GM18868 (cell line): ENCODE data around the gene RHBDD3.

Experiments
- ATAC-seq: cut with Tn5 transposase; IDR thresholded peaks from one replicate; pipeline ENCODE4 v1.9.1; 2021; ENCODE audit warnings: mild to moderate bottlenecking, moderate library complexity; ENCODE audit not compliant: unreplicated experiment

Gene RHBDD3

DNA sequence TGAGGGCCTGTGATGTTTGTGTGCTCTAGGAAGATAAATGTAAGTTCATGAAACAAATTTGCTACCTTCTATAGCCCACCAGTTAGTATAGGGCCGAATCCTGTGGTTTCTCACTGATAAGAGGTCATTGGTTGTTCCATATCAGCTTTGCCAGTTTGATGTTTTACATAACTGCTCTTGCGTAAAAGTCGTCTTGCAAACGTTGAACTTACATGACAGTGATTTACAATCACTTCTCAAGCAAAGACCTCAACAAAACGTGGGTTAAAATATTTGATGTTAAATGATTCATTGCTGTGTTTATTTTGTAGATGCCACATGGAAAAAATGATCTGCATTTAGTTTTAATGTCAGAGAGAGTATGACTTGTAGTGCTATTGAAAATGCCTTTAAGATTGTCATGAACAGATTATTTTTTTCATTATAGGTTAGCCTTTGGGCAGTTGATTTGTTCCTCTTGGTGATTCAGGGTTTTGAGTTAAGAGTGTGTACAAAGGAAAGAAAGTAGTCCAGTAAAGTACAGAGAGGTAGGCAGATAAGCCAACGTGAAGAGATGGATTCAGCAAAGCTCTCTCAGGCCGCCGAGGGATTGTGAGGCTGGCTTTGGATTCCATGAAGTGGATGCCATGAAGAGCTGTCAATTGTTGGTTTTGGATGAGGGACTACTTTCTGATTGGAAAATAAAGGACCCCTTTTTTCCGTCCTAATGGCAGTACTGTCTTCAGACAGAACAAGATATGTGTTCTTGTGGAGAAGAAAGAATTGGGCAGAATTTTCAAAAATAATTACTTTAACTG, 2.9 kb upstream of the RHBDD3 start:
- no peak for ATAC-seq

DNA sequence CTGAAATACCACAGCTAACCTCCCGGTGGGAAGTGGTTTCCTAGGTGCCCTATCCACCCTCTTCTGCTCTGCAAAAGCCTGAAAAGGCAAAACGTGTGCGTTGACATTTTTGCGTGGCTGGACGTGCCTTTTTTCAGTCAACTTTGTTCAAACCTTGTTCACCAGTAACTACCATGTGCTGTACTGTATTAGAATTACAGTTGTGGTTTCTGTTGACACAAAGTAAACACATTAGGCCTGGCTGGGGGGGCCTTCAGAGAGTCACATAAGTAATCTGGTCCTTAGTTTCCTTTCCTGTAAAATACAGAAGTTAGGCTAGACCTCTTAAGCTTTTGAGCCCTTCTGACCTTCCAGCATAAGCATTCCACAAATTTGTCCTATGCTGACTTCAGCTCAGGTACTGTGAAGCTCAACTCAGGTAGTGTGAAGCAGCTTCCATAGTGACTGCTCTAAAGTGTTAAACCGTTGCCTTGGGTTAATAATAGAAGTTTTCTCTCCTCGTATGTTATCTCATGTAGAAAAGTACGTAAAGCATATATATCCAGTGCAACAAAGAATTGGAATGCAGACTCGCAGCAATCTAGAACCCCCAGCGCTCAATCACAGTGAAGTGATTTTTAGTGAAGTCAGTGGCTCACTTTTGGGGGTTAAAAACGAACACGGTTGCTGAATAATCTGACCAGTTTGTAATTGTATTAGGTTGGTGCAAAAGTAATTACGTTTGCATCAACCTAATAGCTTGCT, 2.1 kb upstream of the RHBDD3 start:
- no peak for ATAC-seq

DNA sequence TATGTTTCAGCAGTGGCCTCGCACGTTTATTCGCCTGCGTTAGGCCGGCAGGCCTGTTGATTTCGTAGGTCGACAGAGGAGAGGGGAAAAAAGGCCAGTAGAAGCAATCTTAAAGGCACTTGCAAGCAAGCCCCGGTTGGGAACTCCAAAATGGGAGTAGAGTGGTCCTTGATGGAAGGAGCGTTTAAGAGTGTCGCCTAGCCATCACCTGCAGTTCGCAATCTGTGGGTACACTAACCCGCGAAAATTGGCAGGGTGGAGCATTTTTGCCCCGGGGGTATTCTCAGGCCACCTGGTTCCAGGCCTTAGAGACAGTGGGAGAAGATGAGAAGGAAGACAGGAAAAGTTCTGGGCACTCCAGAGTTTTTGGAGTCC, 1.4 kb upstream of the RHBDD3 start:
- no peak for ATAC-seq

DNA sequence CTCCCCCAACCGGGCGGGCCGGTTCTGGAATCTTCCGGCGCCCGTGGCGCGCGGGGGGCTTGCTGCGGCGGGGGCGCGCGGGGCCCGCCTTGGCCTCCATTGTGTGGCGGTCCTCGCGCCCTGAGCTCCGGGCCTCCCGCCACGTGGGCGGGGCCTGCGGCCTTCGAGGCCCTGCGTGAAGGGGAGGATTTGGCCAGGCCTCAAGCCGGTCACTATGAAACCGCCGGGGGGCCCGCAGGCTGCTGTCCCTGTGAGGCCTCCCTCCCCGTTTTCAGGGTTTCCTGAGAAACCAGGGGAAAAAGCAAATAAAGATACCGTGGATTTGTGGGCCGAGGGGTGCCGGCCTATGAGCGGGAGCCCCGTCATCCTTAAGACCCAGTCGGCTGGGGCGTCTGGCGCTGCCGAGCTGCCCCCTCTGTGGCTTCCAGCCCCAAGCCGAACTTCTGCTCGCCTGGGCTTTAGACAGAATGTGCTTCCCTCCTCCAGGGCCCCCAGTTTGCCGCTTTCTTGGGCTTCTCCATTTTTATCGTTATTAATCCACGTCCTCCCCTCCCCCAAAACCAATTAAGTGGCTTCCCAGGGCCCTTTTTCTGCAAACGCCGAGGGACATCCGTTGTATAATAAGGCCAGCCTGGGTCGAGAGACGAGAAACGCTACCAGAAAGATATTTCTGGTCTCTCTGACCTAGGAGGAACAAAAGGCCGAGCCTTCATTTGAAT, 889 bp upstream of the RHBDD3 start:
- ATAC-seq, result peak; percentile 16

DNA sequence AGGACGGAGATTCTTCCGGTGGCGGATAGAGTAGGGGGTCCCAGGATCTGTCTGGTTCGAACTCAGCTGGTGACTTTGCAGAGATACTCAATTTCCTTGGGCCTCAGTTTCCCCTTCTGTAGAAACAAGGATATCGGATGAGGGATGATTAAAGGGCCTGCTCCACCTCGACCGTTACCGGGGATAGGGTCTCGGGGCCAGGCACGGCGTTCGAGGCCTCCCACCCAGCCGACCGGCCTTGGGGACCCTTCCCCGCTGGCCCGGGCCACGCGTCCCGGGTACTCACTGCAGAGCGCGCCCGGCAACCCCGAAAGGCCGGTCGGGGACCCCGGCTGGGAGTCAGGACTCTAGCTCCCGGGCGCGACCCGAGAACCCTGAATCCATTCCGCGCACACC, 321 bp downstream of the RHBDD3 start:
- ATAC-seq, result no peak

DNA sequence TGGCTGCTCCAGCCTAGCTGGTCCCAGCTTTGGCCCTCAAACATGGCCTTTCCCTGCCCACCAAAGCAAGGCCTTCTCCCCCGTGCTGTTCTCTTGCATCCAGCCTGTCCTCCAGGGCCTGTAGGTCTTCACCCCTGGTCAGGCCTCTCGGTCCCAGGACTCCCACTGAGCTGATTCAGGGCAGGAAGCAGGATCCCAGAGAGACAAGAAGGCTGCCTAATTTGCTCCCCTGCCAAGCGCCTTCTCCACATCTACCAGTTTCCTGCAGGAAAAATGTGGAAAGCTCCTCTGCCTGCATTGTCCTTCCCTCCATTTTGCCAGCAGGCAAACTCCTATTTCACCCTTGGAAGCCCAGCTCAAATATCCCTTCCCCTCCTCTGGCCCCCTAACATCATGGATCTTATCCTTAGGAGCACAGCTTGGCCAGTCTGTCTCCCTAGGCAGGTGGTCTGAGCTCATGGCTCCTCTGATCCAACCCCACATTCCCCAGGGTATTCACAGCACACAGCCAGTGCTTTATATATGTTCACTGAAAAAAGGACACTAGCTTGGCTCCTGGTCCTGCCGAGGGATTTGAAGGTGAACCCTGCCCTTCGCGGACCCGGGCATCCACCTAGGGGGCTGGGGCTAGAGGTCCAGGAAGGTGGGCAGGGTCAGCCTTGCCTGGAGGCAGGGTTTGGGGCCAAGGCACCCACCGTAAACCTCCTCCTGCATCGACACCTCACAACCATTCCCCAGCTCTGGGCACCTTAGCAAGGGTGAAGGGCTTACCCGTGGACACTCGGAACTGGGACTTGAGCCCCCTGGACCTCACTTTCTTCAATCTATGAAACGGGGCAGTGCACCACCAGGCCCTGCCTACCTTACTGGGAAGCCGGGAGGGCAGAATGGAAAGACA, 968 bp downstream of the RHBDD3 start:
- no peak for ATAC-seq

DNA sequence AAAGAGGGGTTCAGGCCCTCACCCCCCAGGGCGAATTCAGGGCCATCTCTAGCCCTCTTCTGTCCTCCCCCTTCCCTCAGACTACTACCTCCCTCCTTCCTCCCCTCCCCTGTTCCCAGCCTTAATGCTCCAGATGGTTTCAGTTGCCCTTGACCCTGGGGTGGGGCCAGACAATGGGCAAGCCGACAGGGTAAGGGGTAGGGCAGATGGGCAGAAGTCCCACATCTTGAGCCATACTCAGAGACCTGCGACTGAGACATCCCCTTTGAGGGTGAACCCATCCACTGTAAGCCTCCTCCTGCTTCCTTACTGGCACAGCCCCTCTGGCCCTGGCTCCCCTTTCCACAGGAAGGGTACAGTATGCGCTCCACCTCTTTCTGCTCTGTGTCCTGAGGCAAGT, 1.9 kb downstream of the RHBDD3 start:
- ATAC-seq, result no peak

DNA sequence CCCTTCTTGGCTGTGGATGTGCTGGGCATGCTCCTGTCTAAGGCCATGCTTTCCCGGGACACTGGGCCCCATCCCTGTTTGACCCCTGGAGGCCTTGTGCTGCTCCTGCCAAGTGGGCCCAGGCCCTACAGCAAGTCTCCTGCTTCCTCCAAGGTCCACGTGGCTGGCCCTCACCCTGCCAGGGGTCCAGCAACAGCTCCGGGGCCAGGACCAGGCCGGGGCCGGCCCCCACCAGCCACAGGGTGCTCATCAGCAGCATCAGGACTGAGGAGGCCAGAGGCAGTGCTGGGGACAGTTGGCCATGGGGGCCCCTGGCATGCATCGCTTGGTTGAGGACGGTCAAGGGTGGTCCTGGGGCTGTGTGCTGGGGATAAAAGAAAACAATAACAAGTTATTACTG, 2.5 kb downstream of the RHBDD3 start:
- ATAC-seq, result no peak

DNA sequence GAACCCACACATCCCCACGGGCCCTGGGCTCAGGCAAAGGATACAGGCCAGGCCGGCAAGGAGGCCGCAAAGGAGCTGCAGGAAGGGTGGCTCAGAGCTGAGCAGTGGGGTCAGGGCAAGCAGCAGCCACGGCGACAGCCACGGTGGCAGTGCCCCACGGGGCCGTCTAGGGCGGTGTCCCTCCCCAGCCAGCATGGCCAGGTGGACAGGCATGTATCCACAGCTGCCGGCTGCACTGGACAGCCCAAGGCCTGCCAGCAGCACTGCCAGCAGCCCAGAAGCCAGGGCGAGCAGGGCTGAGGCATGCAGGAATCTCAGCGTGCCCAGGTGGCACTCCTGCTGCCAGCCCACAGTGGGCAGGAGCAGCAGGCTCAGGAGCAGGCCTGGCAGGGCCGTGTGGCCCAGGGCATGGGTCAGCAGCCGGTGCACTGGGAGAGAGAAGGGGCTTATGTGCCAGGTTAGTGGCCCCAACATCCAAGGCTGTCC, 3.9 kb downstream of the RHBDD3 start:
- ATAC-seq, result no peak

DNA sequence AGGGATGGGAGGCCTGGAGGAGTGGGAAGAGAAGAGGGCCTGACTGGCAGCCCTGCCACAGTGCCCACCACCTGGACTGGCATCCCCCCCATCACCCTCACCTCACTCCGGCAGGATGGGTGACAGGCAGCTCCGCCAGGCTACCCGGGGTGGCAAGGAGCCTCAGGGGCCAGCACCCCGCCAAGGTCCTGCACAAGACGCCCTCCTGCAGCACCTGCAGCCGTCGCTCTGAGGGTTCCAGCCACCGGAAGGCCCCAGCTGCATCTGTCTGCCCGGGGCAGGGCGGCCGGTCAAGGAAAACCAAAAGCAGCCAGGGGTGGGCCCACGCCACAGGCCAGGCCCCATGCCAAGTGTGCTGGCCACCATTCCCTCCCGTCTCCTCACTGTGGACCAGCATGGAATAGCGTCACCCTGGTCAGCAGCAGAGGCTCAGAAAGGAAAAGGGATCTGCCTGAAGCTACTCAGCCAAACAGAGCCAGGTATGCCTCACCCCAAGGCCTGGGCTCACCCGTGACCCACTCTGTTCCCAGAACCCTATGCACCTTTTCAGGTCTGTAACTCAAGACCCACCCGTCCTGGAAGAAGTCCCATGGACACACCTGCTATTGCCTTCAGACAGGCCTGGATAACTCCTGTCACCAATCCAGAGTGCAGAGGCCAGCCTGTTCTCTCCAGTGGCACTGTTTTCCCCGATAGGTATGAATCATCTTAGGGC, 7.0 kb downstream of the RHBDD3 start:
- no peak for ATAC-seq

DNA sequence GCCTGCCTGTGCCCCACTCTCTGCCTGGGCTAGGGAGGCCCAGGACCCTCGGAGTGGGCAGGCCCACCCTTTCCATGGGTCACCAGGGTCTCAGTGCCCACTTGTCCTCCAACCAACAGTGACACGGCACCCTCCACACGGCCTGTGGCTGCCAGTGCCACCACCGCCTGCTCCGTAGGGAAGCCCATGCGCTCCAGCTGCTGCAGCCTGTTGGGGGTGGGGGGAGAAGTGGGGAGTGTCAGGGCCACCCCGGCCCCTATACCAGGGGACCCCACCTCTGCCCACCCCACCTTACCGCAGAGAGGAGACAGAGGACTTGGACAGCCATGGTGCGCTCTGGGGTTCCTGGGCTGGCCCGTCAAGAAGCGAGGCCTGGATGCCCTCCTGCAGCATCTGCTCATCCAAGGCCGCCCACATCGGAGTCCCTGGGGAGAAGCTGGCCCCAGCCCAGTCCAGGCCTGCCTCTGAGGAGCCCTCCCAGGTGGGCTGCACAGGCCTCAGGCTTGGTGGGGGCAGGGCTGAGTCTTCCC, 7.7 kb downstream of the RHBDD3 start:
- ATAC-seq, result no peak

DNA sequence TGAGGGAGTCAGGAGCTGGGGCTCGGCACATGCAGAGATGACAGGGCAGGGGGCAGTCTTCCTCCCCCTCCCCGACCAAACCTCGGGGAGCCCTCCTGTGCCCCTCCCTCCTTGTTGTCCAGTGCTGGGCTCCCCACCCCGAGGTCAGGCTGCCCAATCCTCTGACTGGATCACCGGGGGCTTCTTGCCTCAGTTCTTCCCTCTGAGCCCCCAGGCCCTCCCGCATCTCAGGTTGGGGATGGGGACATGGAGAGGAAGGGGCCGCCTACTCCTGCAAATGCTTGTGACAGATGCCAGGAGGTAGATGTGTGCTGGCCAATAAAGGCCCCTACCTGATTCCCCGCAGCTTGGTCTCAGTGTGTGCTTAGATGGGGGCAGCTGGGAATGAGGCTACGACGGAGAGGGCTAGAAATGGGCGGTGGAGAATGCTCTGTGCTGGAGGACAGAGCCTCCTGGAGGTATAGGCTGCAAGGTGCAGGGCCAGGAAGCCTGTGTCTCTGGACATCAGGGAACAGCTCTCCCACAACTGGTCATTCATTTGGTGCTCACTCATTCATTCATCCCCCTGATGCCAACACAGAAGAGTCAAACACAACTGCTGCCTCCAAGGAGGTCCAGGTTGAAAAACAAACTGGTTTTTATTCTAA, 8.4 kb downstream of the RHBDD3 start:
- ATAC-seq, result no peak

DNA sequence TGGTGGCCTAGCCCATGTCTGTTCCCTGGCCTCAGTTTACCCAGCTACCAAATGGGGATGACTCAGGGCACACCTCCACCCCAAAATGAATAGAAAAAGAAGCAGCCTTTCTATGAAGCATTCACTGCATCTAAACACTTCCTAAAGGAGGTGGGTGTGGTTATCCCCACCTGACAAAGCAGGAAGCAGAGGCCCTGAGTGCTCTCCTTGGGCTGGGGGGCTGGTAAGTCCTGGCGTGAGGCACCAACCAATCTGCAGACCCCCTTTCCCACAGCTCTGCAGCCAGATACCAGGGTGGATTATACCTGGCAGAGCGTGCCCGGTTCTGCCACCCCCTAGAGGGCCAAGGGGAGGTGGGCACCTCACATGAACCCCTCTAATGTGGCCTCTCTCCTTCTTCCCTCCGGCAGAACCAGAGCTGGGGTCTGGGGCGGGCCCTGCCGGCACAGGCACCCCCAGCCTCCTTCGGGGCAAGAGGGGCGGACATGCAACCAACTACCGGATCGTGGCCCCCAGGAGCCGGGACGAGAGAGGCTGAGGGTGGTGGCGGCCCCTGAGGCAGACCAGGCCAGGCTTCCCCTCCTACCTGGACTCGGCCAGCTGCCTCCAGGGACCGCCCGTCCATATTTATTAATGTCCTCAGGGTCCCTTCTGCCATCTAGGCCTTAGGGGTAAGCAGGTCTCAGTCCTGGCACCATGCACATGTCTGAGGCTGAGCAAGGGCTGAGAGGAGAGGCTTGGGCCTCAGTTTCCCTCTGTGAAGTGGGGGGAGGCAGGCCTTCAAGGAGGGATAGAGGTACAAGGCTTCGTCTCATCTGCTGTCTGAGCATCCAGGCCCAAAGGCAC, 9.2 kb downstream of the RHBDD3 start:
- no peak for ATAC-seq

DNA sequence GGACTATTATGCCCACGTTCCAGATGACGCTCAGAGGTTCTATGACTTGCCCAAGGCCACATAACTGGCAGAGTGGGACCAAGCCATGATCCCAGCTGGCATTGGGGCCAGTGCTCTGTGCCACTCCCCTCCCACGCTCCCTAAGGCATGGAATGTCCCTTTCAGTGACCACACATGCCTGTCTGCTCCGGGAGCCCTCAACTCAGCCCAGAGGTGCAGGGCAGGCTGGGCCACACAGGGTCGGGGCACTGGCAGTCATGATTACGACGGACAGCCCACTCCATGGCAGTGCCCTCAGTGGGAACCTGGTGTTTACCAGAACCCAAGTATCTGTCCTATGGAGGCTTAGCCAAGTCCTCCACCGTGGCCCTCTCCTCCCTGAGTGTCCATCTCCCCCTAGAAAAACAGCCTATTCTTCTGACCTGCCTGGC, 10.0 kb downstream of the RHBDD3 start:
- ATAC-seq, result no peak

DNA sequence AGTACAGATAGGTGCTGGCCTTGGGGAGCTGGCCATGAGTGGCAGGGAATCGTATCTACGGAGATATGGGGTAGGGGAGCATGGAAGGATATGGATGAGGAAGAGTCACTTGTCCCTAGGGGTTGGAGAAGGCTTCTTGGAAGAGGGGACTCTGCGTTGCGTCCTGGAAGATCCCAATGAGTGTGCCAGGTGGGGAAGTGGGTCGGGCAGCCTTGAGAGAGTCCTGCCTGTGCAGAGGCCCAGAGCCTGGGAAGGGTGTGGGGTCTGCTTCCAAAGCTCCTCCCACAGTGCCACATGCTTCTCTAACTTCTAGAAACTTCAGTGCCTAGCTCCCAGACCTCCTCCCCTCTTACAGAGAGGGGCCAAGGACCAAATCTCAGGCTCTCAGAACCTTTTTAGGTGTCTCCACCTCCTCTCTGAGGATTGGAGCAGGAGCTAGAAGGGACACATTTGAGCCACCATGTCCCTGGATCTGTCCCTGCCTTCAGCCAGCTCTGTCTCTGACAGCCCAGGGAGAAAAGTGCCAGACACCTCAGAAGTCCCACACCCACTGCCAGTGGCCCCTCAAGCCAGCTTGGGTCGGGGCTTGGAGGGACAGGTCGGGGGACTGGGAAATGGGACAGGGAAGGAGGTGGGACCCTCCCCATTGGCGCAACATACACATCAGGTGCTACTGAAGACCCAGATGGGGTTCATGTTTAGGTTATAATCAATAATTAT, 11.0 kb downstream of the RHBDD3 start:
- ATAC-seq, result no peak

DNA sequence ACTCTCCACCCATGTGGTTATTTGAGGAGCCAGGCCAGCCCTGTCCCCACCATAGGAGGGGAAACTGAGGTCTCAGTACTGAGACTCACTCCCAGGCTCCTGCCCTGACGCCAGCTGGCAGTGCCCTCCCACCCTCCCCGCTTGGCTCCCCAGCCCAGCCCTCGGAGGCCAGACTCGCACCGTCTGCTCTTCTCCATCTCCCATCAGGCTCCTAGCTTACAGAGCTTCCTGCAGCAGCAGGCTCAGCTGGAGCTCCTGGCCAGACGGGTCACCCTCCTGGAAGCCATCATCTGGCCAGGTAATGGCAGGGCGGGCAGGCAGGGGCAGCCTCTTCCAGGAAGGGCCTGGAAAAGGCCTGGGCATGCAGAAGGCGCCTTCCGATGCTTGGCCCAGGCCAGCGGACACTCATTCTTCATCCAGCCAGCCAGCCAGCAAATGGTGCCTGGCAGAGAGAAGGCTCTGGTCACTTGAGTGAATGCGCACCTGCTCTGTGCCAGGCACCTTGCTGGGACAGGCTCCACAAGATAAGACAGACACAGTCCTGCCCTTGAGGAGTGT, 12.6 kb downstream of the RHBDD3 start:
- ATAC-seq, result no peak

DNA sequence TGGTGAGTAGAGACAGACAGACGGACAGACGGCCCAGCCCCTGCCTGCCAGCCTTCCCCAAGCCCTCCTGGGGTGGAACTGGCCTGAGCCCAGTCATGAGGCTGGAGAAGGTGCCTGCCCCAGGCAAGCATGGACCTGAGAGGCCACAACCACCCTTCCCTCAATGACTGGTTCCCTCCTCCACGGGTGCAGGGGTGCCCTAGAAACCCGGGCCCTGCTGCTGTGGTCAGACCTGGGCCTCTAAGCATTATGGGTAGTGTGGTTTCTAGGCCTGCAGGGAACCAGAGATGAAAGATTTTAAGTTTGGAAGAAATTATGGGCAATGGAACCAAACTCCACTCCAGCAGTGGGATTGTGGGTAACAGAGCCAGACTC, 13.5 kb downstream of the RHBDD3 start:
- ATAC-seq, result no peak
